GM19468 (cell line): ENCODE data around the gene GOLGA8M.
"Not testable (repeated sequence)": the region's sequence is repeated elsewhere in the genome, so short reads cannot be mapped to it uniquely, and the experiment has no call there.

Experiments used
- ATAC-seq: cut with Tn5 transposase; IDR thresholded peaks from one replicate; pipeline ENCODE4 v1.9.1; 2021; ENCODE audit warnings: mild to moderate bottlenecking, moderate library complexity, moderate number of reproducible peaks; ENCODE audit not compliant: unreplicated experiment; ENCODE audit errors: extremely low read depth

The GOLGA8M gene

DNA sequence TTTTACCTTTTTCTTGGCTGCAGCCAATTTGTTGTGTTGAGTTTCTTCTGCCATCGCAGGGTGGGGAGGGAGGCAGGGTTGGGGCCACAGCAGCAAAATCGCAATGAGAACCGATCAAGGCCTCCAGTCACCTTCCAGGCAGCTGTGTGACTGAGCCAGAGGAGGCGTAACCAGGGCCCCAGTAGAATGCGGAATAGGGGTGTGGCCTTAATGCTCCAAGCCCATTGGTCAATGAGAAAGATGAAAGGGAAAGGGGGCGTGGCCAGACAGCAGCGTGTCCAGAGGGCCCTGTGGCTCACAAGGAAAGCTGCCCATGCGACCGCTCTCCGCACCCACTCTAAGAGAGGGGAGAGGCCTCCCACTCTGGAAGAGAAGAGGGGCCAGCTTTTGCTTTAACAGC, at the start of gene GOLGA8M:
Gene GOLGA8M, minus strand, starts transcription at position 152 of the 400 bp plus-strand sequence. Its CDS starts 98 bp downstream, at position 54.
- ATAC-seq, result not testable (repeated sequence)

DNA sequence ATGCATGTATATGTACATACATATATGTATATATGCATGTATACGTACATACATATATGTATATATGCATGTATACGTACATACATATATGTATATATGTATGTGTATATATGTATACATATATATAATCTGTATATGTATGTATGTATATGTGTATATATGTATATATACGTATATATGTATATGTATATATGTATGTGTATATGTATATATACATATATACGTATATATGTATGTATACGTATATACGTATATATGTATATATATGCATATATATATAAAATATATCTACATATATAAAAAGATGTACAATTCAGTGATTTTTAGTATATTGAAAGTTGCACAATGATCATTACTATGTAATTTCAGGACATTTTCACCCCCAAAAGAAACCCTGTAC, 30.7 kb upstream of the GOLGA8M start:
- not testable (repeated sequence) for ATAC-seq

DNA sequence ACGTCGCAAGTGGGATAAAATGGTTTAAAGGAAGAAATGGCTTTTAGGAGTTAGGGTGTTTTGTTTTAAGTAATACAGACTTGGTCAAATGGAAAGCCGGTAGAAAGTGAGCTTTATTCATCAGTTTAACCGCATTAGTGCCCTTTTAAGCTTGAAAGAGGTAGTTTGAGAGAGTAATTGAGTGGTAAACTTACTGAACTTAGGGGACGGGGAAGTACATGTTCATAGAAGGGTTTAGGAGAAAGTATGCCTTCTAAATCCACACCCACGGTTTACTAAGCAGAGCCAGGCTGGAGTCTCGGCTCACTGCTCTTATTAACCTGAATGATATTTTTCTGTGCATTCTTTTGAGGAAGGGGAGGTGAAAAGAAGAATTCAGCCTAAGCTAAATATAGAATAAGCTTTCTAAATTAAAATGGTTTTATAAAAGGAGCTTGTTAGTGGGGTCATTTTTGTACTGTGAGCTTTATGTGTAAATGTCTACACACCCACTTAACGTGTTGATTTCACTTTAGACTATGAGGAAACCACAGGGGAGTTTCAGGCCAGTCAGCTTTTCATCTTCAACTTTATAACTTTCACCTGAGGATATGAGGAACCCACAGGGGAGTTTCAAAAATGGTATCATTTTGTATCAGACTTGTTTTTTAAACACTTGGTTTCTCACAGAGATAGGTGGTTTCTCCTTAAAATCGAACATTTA, 26.5 kb upstream of the GOLGA8M start:
- not testable (repeated sequence) for ATAC-seq

GRCh38 chr15:28738200-28738561, 26.0 kb upstream of the GOLGA8M start:
- not testable (repeated sequence) for ATAC-seq

- ATAC-seq, result peak; percentile 22
These were observed 25.4 kb upstream of the GOLGA8M start for GRCh38 chr15:28737521-28738199.

DNA sequence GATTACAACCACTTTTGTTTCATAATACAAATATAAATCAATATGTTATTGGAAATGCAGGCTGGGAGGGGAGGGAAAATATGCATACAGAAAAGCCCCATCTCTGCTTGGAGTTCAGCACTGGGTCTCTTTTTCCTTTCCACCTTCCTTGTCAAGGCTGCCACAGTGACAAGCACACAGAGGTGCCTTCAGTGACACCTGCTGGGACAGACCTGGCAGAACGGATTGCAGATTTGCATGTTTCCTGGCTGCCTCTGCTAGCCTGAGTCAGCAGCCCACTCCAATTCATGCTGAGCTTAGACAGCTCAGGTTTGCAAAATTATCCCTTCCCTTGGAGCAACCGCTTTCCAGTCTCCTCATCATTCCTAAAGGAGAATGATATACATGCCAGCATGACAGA, 15.8 kb upstream of the GOLGA8M start:
- not testable (repeated sequence) for ATAC-seq

- ATAC-seq, result not testable (repeated sequence)
These were observed 14.8 kb upstream of the GOLGA8M start for GRCh38 chr15:28727026-28727425.

DNA sequence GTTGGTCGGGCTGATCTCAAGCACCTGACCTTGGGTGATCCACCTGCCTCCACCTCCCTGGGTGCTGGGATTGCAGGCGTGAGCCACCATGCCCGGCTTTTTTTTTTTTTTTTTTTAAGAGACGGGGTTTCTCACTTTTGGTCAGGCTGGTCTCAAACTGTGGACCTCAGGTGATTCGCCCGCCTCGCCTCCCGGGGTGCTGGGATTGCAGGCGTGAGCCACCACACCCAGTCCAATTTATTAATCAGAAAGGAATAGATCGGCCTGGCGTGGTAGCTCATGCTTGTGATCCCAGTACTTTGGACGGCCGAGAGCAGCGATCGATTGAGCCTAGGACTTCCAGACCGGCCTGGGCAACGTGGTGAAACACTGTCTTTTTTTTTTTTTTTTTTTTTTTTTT, 13.9 kb upstream of the GOLGA8M start:
- ATAC-seq, result no peak

DNA sequence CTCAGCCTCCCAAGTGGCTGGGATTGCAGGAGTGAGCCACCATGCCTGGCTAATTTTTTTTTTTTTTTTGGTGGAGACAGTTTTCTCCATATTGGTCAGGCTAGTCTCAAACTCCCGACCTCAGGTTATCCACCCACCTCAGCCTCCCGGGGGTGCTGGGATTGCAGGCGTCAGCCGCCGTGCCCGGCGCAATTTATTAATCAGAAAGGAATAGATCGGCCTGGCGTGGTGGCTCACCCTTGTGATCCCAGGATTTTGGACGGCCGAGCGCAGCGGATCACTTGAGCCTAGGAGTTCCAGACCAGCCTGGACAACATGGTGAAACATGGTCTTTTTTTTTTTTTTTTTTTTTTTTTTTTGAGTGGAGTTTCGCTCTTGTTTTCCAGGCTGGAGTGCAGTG, 13.3 kb upstream of the GOLGA8M start:
- ATAC-seq, result no peak

- not testable (repeated sequence) for ATAC-seq
These were observed 11.8 kb upstream of the GOLGA8M start for GRCh38 chr15:28723986-28724385.

DNA sequence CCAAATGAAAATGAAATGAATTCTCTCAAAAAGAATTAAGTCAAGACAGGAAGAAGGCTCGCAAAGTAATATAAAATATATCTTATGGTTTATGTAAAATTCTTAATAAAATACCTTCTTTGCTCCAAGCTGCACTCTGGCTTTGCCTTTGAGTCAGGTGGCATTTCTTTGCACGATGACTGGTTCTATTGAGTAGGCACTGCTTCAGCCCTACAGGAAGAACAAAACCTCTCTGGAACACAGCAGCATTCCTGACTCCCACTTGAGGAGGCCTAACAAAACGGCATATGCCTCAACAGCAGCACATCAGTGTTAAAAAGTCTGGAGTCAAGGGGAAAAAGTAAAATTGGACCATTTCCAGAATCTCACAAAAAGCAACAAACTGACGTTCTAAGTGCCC, 7.4 kb upstream of the GOLGA8M start:
- ATAC-seq, result not testable (repeated sequence)

GRCh38 chr15:28718576-28718975, 6.4 kb upstream of the GOLGA8M start:
- ATAC-seq, result not testable (repeated sequence)

DNA sequence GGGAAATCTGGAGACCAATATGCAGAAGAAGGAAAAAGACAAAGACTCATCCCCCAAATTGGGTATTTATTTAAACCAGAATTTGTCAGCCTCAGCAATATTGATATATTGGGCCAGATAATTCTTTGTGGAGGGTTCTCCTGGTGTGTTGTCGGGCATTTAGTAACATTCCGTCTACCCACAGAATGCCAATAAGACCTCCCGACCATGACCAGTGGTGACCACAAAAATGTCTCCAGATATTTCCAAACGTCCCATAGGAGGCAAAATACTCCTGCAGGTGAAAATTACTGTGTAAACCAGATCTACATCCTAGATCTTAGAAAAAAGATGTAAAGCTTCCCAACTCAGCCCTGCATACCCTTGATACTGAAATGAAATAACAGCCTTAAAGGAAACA, 2.0 kb upstream of the GOLGA8M start:
- ATAC-seq, result not testable (repeated sequence)

DNA sequence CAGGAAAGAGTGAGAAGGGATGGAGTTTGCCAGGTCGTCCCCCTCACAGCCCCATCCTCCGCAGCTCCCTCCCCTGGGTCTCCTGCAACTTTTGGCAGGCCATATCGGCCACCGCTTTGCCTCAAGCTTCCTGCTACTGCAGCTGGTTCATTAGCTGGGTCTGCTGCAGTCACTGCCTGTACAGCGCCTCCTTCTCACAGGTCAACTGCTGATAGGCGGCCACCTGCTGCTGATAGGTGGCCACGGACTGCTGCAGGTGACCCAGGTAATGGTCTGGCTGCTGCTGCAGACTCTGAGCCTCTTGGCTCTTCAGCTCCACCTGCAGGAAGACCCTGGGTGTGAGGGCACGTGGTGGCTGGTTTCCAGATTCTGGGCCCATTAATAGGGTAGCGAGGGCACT, 8.3 kb downstream of the GOLGA8M start:
- ATAC-seq, result not testable (repeated sequence)

- ATAC-seq, result not testable (repeated sequence)
These were observed 9.8 kb downstream of the GOLGA8M start for GRCh38 chr15:28702427-28702826.

DNA sequence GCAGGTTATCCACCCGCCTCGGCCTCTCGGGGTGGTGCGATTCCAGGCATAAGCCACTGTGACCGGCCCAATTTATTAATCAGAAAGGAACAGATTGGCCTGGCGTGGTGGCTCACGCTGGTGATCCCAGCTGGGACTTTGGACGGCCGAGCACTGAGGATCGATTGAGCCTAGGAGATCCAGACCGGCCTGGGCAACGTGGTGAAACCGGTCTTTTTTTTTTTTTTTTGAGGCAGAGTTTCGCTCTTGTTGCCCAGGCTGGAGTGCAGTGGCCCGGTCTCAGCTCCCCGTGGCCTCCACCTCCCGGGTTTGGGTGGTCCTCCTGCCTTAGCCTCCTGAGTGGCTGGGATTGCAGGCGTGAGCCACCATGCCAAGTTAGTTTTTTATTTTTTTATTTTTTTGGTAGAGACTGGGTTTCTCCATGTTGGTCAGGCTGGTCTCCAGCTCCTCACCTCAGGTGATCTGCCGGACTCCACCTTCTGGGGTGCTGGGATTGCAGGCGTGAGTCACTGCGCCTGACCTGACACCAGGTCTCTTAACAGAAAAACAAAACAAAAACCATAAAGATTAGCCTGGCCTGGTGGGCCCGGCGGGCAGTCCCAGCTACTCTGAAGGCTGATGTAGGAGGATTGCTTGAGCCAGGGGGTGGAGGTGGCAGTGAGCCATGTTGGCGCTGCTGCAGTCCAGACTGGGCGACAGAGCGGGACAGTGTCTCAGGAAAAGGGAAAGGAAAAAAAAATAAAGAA, 18.0 kb downstream of the GOLGA8M start:
- ATAC-seq, result not testable (repeated sequence)

DNA sequence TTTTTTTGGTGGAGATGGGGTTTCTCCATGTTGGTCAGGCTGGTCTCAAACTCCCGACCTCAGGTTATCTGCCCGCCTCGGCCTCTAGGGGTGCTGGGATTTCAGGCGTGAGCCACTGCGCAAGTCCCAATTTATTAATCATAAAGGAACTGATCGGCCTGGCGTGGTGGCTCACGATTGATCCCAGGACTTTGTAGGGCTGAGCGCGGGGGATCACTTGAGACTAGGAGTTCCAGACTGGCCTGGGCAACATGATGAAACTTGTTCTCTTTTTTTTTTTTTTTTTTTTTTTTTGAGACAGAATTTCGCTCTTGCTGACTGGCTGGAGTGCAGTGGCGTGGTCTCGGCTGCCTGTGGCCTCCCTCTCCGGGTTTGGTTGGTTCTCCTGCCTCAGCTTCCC, 19.2 kb downstream of the GOLGA8M start:
- not testable (repeated sequence) for ATAC-seq

DNA sequence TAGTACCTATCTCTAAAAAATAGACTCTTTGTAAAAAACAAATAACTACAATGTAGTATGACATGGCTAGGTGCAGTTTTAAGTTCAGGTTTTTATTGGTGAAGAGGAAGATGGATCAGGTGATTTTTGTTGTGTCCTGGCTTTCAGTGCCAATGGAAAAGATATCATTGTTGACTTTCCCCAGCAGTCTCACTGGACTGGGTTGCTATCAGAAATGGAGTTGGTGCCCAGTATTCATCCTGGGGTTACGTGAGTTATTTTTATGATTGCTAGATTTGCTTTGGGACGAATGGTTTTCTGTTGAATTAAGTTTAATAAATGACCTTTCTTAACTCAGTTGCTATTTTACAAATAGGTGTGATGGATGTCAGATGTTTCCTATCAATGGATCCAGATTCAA, 38.7 kb downstream of the GOLGA8M start:
- ATAC-seq, result not testable (repeated sequence)

DNA sequence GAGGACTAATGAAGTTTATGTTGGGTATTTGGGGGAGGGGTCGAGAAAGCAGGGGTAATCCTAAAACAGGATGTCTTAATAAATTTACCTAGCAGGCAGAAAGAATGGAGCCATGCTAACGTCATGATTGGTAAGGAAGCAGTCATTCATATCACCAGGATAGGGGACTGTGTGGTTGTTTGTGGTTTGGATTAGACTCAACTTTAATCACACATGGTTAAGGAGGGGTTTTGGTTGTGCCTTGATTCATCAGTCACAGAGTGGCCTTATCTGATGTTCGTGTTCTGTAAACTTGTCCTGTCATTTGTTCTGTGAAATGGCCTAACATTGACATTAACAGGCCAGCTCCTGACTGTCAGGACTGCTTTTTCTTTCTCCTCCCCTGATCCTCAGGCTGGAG, 40.1 kb downstream of the GOLGA8M start:
- not testable (repeated sequence) for ATAC-seq

DNA sequence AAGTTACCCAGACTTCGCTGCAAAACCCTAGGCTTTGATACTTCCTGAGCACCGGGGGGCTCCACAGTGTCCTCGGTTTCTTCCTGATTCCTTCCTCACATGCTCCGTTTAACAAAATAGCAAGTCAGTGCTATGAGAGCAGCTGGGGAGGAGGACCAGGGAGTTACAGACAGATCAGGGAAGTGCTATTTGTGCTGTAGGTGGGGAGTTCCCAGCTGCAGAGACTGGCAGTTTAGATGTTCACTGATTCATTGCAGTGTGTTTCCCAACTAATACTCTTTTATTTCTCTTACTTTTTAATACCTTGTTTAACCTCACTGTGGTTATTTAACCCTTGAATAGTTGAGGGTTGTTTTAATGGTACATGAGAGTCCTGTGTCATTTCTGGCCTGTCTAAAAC, 45.8 kb downstream of the GOLGA8M start:
- not testable (repeated sequence) for ATAC-seq

- ATAC-seq, result not testable (repeated sequence)
These were observed 47.6 kb downstream of the GOLGA8M start for GRCh38 chr15:28664575-28664974.
